B cell (primary cell): ENCODE measurements around the gene LIMK1. TPM values are rescaled to one million over a fixed set of nuclear protein-coding genes. Genes with fewer than 3 reads are reported as not detected.

ENCODE experiments used
- ATAC-seq: fragments of 200-7000 bp; cut with Tn5 transposase; one replicate; pipeline ENCODE4 v1.10.0; 2021; ENCODE audit warnings: low read depth, mild to moderate bottlenecking, moderate number of reproducible peaks, moderate library complexity
- CTCF ChIA-PET: fragments of 350-600 bp; sonication (Branson Sonifier 250); formaldehyde crosslinking; loops from one replicate; lab custom pipeline; 2021; ENCODE audit warnings: antibody characterized with exemption, inconsistent platforms; lab: Charles Lee
- POLR2A ChIA-PET: fragments of 350-600 bp; sonication (Branson Sonifier 250); formaldehyde crosslinking; loops from one replicate; lab custom pipeline; 2021; ENCODE audit warnings: antibody characterized with exemption; lab: Charles Lee
- DNase-seq: peaks from one replicate; pipeline ENCODE4 v3.0.0; 2013
- H2AFZ ChIP-seq: 2 replicates; pipeline ENCODE4 v1.6.1; 2012; ENCODE audit warnings: mild to moderate bottlenecking, low read depth, low read length; ENCODE audit not compliant: insufficient read depth, poor library complexity, severe bottlenecking
- H3K27ac ChIP-seq, 2 donors: 1 replicate in 1 of 2; 2 replicates in 1 of 2; pipeline ENCODE4 v1.5.1; 2012 to 2013; ENCODE audit warnings: low read length in 2 of 2, mild to moderate bottlenecking in 2 of 2, moderate library complexity in 1 of 2
- H3K27me3 ChIP-seq, 4 experiments: fragments of 200-600 bp in 1 of 4; sonication (generic) in 1 of 4; replicated peaks in 1 of 4; 1 replicate in 2 of 4; 2 replicates in 2 of 4; pipeline versions ENCODE4 v1.6.1 to v1.7.0; 2013 to 2016; ENCODE audit warnings: low read length in 3 of 4, mild to moderate bottlenecking in 2 of 4, mixed read lengths in 1 of 4, moderate library complexity in 1 of 4; ENCODE audit not compliant: insufficient read depth in 4 of 4, control insufficient read depth in 3 of 4; ENCODE audit errors: control extremely low read depth in 1 of 4
- H3K36me3 ChIP-seq, 2 experiments: replicated peaks in 1 of 2; 1 replicate in 1 of 2; 2 replicates in 1 of 2; pipeline versions ENCODE4 v1.6.1 to v1.7.1; 2013; ENCODE audit warnings: low read length in 1 of 2; ENCODE audit not compliant: insufficient read depth in 2 of 2, control insufficient read depth in 1 of 2; ENCODE audit errors: control extremely low read depth in 1 of 2, extremely low read depth in 1 of 2
- H3K4me1 ChIP-seq, 2 donors: fragments of 200-600 bp in 1 of 2; sonication (generic) in 1 of 2; 1 replicate in 1 of 2; 2 replicates in 1 of 2; pipeline versions ENCODE4 v1.5.1 to v1.6.1; 2013 to 2017; ENCODE audit warnings: low read length in 2 of 2; ENCODE audit not compliant: control insufficient read depth in 2 of 2, insufficient read depth in 2 of 2
- H3K4me2 ChIP-seq: replicated peaks from 2 replicates; pipeline ENCODE3; 2012; ENCODE audit warnings: mild to moderate bottlenecking, low read depth, low read length; ENCODE audit not compliant: poor library complexity, severe bottlenecking
- H3K4me3 ChIP-seq, 5 experiments: fragments of 200-600 bp in 1 of 5; sonication (generic) in 1 of 5; 1 replicate in 3 of 5; 2 replicates in 2 of 5; pipeline versions ENCODE4 v1.5.1 to v1.7.0; 2011 to 2016; ENCODE audit warnings: low read length in 4 of 5, mild to moderate bottlenecking in 4 of 5, low read depth in 2 of 5, control low read depth in 1 of 5, moderate library complexity in 1 of 5; ENCODE audit not compliant: insufficient read depth in 1 of 5; ENCODE audit errors: control extremely low read depth in 1 of 5, extremely low read depth in 1 of 5
- H3K79me2 ChIP-seq: fragments of 200-600 bp; sonication (generic); one replicate; pipeline ENCODE4 v1.6.0; 2016; ENCODE audit warnings: low read length; ENCODE audit not compliant: control insufficient read depth, insufficient read depth
- H3K9ac ChIP-seq: fragments of 200-600 bp; sonication (generic); 2 replicates; pipeline ENCODE4 v1.6.1; 2017; ENCODE audit warnings: mild to moderate bottlenecking, low read length, moderate library complexity
- H3K9me3 ChIP-seq, 3 donors: one replicate each; pipeline versions ENCODE4 v1.6.1 to v1.7.1; 2013; ENCODE audit warnings: low read length in 2 of 3; ENCODE audit not compliant: control insufficient read depth in 2 of 3, insufficient read depth in 1 of 3; ENCODE audit errors: control extremely low read depth in 1 of 3
- H4K20me1 ChIP-seq: 2 replicates; pipeline ENCODE4 v1.6.0; 2012; ENCODE audit warnings: mild to moderate bottlenecking, low read length; ENCODE audit not compliant: insufficient read depth, control insufficient read depth, poor library complexity, severe bottlenecking
- H3K27ac Mint-ChIP-seq: one replicate; pipeline ENCODE4 v1.8.0; 2021; ENCODE audit warnings: mixed read lengths
- H3K27me3 Mint-ChIP-seq: one replicate; pipeline ENCODE4 v1.8.0; 2021; ENCODE audit warnings: mixed read lengths
- H3K4me1 Mint-ChIP-seq: one replicate; pipeline ENCODE4 v1.8.0; 2021; ENCODE audit warnings: mixed read lengths
- H3K4me3 Mint-ChIP-seq: one replicate; pipeline ENCODE4 v1.8.0; 2021; ENCODE audit warnings: mixed read lengths
- H3K9me3 Mint-ChIP-seq: one replicate; pipeline ENCODE4 v1.8.0; 2022; ENCODE audit warnings: mixed read lengths; ENCODE audit not compliant: insufficient read depth
- CTCF ChIP-seq: fragments of 200-600 bp; IDR thresholded peaks from one replicate; pipeline ENCODE4 v1.8.0; 2022; ENCODE audit warnings: antibody characterized with exemption, mild to moderate bottlenecking
- EZH2 ChIP-seq: IDR thresholded peaks from 2 replicates; pipeline ENCODE4 v1.6.1; 2012; ENCODE audit warnings: borderline replicate concordance, low read depth, mild to moderate bottlenecking, moderate library complexity, low read length; ENCODE audit not compliant: insufficient read depth, poor library complexity, severe bottlenecking
- WGBS: methylation state at CpG from one replicate; pipeline ENCODE4 v1.1.5; 2013; ENCODE audit warnings: missing lambda C conversion rate; ENCODE audit not compliant: insufficient coverage; 5-methylcytosine and 5-hydroxymethylcytosine counted together
- intact Hi-C: fragments of 100-400 bp; cut with micrococcal nuclease; formaldehyde crosslinking; loops from one replicate; pipeline ENCODE4 v1.10.0; 2022
- polyA plus RNA-seq: library from polyadenylated mRNA; depleted of rRNA; stranded (reverse); fragments of >200 nt; gene quantifications from 2 replicates; pipeline ENCODE4 v1.2.3, GENCODE V29; 2012
- total RNA-seq, 2 donors: library from RNA; stranded (reverse); fragments of 120-200 nt in 1 of 2; gene quantifications; 1 replicate in 1 of 2; 2 replicates in 1 of 2; pipeline versions ENCODE4 v1.2.3 to v1.2.4, GENCODE V29; 2013 to 2022

Gene LIMK1
- total and polyA plus RNA-seq, 2 donors (not counting 1 experiment from before 2014, with no cell fraction given): 38.7 to 70.8 TPM

GRCh38 chr7:74057216-74057925 lies 26.2 kb upstream of the LIMK1 start:
- no peaks in the 10 kb centered on the region for H4K20me1 ChIP-seq
- Mint-ChIP-seq H3K4me3 (no peak overlapping the region), H3K27me3 (peaks cover 26% of the 10 kb centered on the region), H3K9me3 (no peaks in the 10 kb centered on the region), H3K27ac (no peak overlapping the region), H3K4me1 (peaks cover 5% of the 10 kb centered on the region)
- no peak overlapping the region for H3K4me2 ChIP-seq
- H3K9ac ChIP-seq: no peak overlapping the region
- TF ChIP-seq EZH2 (no peak), CTCF (no peak)
- peaks cover 0 to 3% (median 0%) of the 10 kb centered on the region in 3 donors for H3K9me3 ChIP-seq
- peaks cover 0 to 5% of the 10 kb centered on the region in 2 donors for H3K4me1 ChIP-seq
- H3K4me3 ChIP-seq: no peak overlapping the region
- ChIA-PET CTCF (interaction anchor here (0.6 to 0.9 kb wide), 2 partner anchors 15 to 31 kb away, joined by 4 read pairs; no protein-coding TSS in a partner anchor), POLR2A (no interaction called here)
- no peaks in the 10 kb centered on the region for H3K79me2 ChIP-seq
- intact Hi-C loops: no loop called here
- DNase-seq (no peak), ATAC-seq (no peak)
- no peaks in the 10 kb centered on the region for H3K27me3 ChIP-seq
- H3K27ac ChIP-seq: no peak overlapping the region
- WGBS: 65% methylated on average over 9 of the region's 11 CpGs
- H2AFZ ChIP-seq: no peak overlapping the region
- no peaks in the 10 kb centered on the region for H3K36me3 ChIP-seq

- no peak for TF ChIP-seq EZH2
- no peak for TF ChIP-seq CTCF
These were observed 25.6 kb upstream of the LIMK1 start for GRCh38 chr7:74057987-74058386.

More at GRCh38 chr7:74057987-74058386, 25.6 kb upstream of the LIMK1 start:
- CTCF ChIA-PET: interaction anchor here (0.9 kb wide), 1 partner anchor 32 kb away, joined by 4 read pairs; no protein-coding TSS in a partner anchor
- H3K27me3 Mint-ChIP-seq: peaks cover 26% of the 10 kb centered on the region
- no peak for DNase-seq
- no peak overlapping the region for H3K4me2 ChIP-seq
- H3K4me3 Mint-ChIP-seq: no peak overlapping the region
- no peak overlapping the region for H3K9ac ChIP-seq
- no peak overlapping the region for H3K27ac ChIP-seq
- H3K27ac Mint-ChIP-seq: no peak overlapping the region
- H3K4me1 Mint-ChIP-seq: peaks cover 5% of the 10 kb centered on the region
- ATAC-seq: no peak
- no peaks in the 10 kb centered on the region for H3K27me3 ChIP-seq
- no peak overlapping the region for H2AFZ ChIP-seq
- H4K20me1 ChIP-seq: no peaks in the 10 kb centered on the region
- peaks cover 0 to 5% of the 10 kb centered on the region in 2 donors for H3K4me1 ChIP-seq
- no peak overlapping the region for H3K4me3 ChIP-seq
- no peaks in the 10 kb centered on the region for H3K79me2 ChIP-seq
- POLR2A ChIA-PET: interaction anchor here (0.6 kb wide), 1 partner anchor 207 kb away, joined by 4 read pairs; no protein-coding TSS in a partner anchor
- WGBS: 87% methylated on average over 1 of the region's 1 CpG
- intact Hi-C loops: no loop called here
- H3K9me3 Mint-ChIP-seq: no peaks in the 10 kb centered on the region
- H3K9me3 ChIP-seq: peaks cover 0 to 3% (median 0%) of the 10 kb centered on the region in 3 donors
- H3K36me3 ChIP-seq: no peaks in the 10 kb centered on the region
